ENCODE measurements around the gene INTS4. TPM values are rescaled to one million over a fixed set of nuclear protein-coding genes. Genes with fewer than 3 reads are reported as not detected.

Gene INTS4
- total and polyA plus RNA-seq, 2 donors (not counting 1 experiment from before 2014, with no cell fraction given) = 46.1 to 78.9 TPM

DNA sequence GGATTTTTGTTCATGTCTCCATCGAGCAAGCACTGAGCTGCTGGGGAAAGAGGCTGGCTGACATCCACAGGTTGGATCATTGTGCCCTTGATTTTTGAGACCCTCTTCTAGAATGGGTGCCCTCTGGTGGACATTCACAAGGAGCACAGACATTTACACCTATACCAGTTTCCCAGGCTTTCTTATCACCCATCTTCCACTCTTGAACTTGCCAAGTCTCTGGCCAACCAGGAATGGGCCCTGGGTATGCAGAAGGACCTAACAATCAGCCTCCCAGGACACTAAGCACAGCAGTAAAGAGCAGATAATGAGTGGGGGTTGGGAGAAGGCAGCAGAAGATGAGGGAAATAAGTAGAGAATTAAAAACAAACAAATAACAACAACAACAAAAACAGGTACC, 5.7 kb upstream of the INTS4 start:
- DNase-seq (peak; percentile 62), ATAC-seq (ENCODE audit: low read depth) (peak; percentile 29)
- no peaks in the 10 kb centered on the region for H3K27me3 ChIP-seq (replicated peaks in 1 of 4; ENCODE audit: control extremely low read depth in 1 of 4, control insufficient read depth in 3 of 4, insufficient read depth in 4 of 4, low read length in 3 of 4)
- H3K4me1 Mint-ChIP-seq = peaks cover 29% of the 10 kb centered on the region
- no peak overlapping the region for H3K9ac ChIP-seq (ENCODE audit: low read length)
- no peaks in the 10 kb centered on the region for H3K36me3 ChIP-seq (replicated peaks in 1 of 2; ENCODE audit: control extremely low read depth in 1 of 2, control insufficient read depth in 1 of 2, extremely low read depth in 1 of 2, insufficient read depth in 2 of 2, low read length in 1 of 2)
- no peaks in the 10 kb centered on the region for H3K9me3 Mint-ChIP-seq (ENCODE audit: insufficient read depth)
- peak overlapping the region; percentile 20 for H2AFZ ChIP-seq (ENCODE audit: insufficient read depth, low read depth, low read length, poor library complexity, severe bottlenecking)
- H3K27ac ChIP-seq (ENCODE audit: low read length in 2 of 2) = peak overlapping the region; percentile 83 to 87
- H3K9me3 ChIP-seq (ENCODE audit: control extremely low read depth in 1 of 3, control insufficient read depth in 2 of 3, insufficient read depth in 1 of 3, low read length in 2 of 3) = no peaks in the 10 kb centered on the region
- H3K27me3 Mint-ChIP-seq = peaks cover 7% of the 10 kb centered on the region
- peak overlapping the region; percentile 90 for H3K27ac Mint-ChIP-seq
- H3K4me3 Mint-ChIP-seq = peak overlapping the region; percentile 45
- peak overlapping the region; percentile 45 for H3K4me2 ChIP-seq (replicated peaks; ENCODE audit: low read depth, low read length, poor library complexity, severe bottlenecking)
- TF ChIP-seq CTCF (IDR thresholded peaks at IDR 0.05) (peak; percentile 62), EZH2 (IDR thresholded peaks at IDR 0.05; ENCODE audit: borderline replicate concordance, insufficient read depth, low read depth, low read length, poor library complexity, severe bottlenecking) (no peak)
- peaks cover 8% of the 10 kb centered on the region for H3K79me2 ChIP-seq (ENCODE audit: control insufficient read depth, insufficient read depth, low read length)
- no peaks in the 10 kb centered on the region for H4K20me1 ChIP-seq (ENCODE audit: control insufficient read depth, insufficient read depth, low read length, poor library complexity, severe bottlenecking)
- intact Hi-C loops (cut with micrococcal nuclease) = no loop called here
- ChIA-PET CTCF (interaction anchor here (0.8 to 1.8 kb wide), 11 partner anchors 8 to 564 kb away, joined by 3 to 6 read pairs (median 4); no protein-coding TSS in a partner anchor), POLR2A (no interaction called here)
- H3K4me3 ChIP-seq (ENCODE audit: control extremely low read depth in 1 of 5, extremely low read depth in 1 of 5, insufficient read depth in 1 of 5, low read depth in 2 of 5, low read length in 4 of 5) = no peak overlapping the region
- 9% methylated on average over 1 of the region's 1 CpG for WGBS (ENCODE audit: insufficient coverage)
- H3K4me1 ChIP-seq (ENCODE audit: control insufficient read depth in 2 of 2, insufficient read depth in 2 of 2, low read length in 2 of 2) = peaks cover 28 to 31% of the 10 kb centered on the region in 2 donors

DNA sequence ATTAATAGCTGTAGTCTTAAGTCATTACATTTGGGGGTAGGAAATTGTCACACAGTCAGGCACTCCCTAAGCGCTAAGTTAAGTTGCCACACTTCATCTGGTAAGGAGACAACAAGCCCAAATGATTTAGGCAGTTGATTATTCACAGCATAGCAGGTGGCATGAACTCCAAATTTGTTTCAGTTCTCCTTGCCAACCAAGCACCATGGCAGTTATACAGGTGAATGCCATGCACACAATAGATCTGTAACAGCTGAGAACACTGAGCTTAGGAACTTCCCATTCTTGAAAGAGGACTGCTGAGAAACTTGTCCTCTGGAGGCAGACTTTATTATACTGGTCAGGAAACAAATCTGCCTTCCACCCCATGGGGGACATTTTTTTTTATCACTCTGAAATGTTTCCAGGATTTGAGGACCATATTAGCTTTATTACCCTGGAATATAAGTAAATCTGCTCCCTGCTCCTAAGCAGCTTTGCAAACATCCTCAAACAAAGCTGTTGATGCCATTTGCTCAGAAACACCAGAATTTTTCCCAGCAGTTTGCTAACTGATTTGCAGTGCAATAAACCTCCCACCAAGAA, 5.1 kb upstream of the INTS4 start:
- H3K9me3 ChIP-seq (ENCODE audit: control extremely low read depth in 1 of 3, control insufficient read depth in 2 of 3, insufficient read depth in 1 of 3, low read length in 2 of 3) = no peaks in the 10 kb centered on the region
- peaks cover 32% of the 10 kb centered on the region for H3K4me1 Mint-ChIP-seq
- peak overlapping the region; percentile 2 for H3K9ac ChIP-seq (ENCODE audit: low read length)
- peaks cover 6% of the 10 kb centered on the region for H3K27me3 Mint-ChIP-seq
- ATAC-seq (ENCODE audit: low read depth) (peak; percentile 8), DNase-seq (peak; percentile 76)
- H3K4me2 ChIP-seq (replicated peaks; ENCODE audit: low read depth, low read length, poor library complexity, severe bottlenecking) = peak overlapping the region; percentile 45
- peaks cover 11% of the 10 kb centered on the region for H3K79me2 ChIP-seq (ENCODE audit: control insufficient read depth, insufficient read depth, low read length)
- peaks cover 31 to 34% of the 10 kb centered on the region in 2 donors for H3K4me1 ChIP-seq (ENCODE audit: control insufficient read depth in 2 of 2, insufficient read depth in 2 of 2, low read length in 2 of 2)
- no peaks in the 10 kb centered on the region for H4K20me1 ChIP-seq (ENCODE audit: control insufficient read depth, insufficient read depth, low read length, poor library complexity, severe bottlenecking)
- 0% methylated on average over 1 of the region's 1 CpG for WGBS (ENCODE audit: insufficient coverage)
- no peaks in the 10 kb centered on the region for H3K9me3 Mint-ChIP-seq (ENCODE audit: insufficient read depth)
- no peak overlapping the region for H3K4me3 ChIP-seq (ENCODE audit: control extremely low read depth in 1 of 5, extremely low read depth in 1 of 5, insufficient read depth in 1 of 5, low read depth in 2 of 5, low read length in 4 of 5)
- H3K36me3 ChIP-seq (replicated peaks in 1 of 2; ENCODE audit: control extremely low read depth in 1 of 2, control insufficient read depth in 1 of 2, extremely low read depth in 1 of 2, insufficient read depth in 2 of 2, low read length in 1 of 2) = no peaks in the 10 kb centered on the region
- H3K27ac ChIP-seq (ENCODE audit: low read length in 2 of 2) = peak overlapping the region; percentile 83 to 87
- peak overlapping the region; percentile 45 for H3K4me3 Mint-ChIP-seq
- ChIA-PET POLR2A (interaction anchor here (0.6 kb wide), 1 partner anchor 214 kb away, joined by 4 read pairs; no protein-coding TSS in a partner anchor), CTCF (interaction anchor here (0.7 to 1.8 kb wide), 18 partner anchors 9 to 574 kb away, joined by 3 to 6 read pairs (median 4); no protein-coding TSS in a partner anchor)
- intact Hi-C loops (cut with micrococcal nuclease) = loop anchor here (5.0 to 10.0 kb wide), 3 partner anchors 75 to 1555 kb away; partner anchors contain the start of genes CAPN5, EMSY and NDUFC2
- peak overlapping the region; percentile 14 for H2AFZ ChIP-seq (ENCODE audit: insufficient read depth, low read depth, low read length, poor library complexity, severe bottlenecking)
- no peaks in the 10 kb centered on the region for H3K27me3 ChIP-seq (replicated peaks in 1 of 4; ENCODE audit: control extremely low read depth in 1 of 4, control insufficient read depth in 3 of 4, insufficient read depth in 4 of 4, low read length in 3 of 4)
- no peak for TF ChIP-seq EZH2 (IDR thresholded peaks at IDR 0.05; ENCODE audit: borderline replicate concordance, insufficient read depth, low read depth, low read length, poor library complexity, severe bottlenecking)
- no peak for TF ChIP-seq CTCF (IDR thresholded peaks at IDR 0.05)
- peak overlapping the region; percentile 90 for H3K27ac Mint-ChIP-seq

Data from B cell (primary cell).